NCI-H1417 treated with DMSO at 0.1 percent for 48 hours (cell line): ENCODE measurements around the gene LPAR1.
"Not testable (repeated sequence)": the region's sequence is repeated elsewhere in the genome, so short reads cannot be mapped to it uniquely, and the experiment has no call there.

Experiments
- DNase-seq: peaks from one replicate; lab custom pipeline; 2025; lab: John Stamatoyannopoulos, UW

LPAR1 gene, protein sequence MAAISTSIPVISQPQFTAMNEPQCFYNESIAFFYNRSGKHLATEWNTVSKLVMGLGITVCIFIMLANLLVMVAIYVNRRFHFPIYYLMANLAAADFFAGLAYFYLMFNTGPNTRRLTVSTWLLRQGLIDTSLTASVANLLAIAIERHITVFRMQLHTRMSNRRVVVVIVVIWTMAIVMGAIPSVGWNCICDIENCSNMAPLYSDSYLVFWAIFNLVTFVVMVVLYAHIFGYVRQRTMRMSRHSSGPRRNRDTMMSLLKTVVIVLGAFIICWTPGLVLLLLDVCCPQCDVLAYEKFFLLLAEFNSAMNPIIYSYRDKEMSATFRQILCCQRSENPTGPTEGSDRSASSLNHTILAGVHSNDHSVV

DNA sequence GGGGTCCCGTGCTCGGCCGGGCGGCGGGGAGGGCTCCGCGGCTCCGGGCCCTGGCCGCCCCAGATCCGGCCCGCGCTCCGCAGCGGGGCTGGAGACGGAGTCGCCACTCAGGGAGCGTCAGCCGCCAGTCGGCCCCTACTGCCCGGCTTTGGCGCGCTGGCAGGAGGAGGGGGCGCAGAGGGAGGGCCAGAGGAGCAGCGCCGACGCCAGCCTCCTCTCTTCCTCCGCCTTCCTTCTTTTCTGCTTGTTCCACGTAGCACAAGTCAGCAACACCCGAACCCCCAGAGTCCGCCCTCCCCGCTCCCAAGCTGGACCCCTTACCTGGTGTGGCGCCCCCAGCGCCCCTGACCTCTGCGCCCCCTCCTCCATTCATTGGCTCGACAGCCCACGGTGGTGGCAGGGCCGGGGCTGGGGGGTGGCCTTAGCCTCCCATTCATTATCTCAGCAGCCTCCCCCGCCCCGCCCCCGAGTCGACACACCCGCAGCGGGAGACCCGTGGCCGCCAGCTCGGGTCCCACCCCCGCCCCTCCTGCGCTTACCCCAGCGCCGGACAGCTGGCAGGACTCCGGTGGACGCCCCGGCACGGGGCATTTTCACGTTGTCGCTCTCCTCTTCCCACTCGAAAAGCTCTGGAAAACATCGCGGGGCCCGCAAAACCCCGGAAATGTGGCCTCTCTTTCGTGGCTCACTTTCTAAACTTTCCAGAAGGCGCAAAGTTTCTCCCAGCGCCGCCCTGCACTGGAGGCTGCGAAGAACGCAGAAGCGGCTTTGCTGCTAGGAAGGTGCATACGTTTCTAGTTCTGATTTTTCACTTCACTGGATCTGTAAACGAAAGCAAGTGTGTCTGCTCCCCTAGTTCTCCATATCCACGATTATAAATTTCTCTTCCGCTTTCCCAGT is at the start of gene LPAR1:
Gene LPAR1, minus strand, starts transcription at position 140 of the 900 bp plus-strand sequence. CDS start 66,353 bp downstream, outside the sequence.
- no peak for DNase-seq

DNA sequence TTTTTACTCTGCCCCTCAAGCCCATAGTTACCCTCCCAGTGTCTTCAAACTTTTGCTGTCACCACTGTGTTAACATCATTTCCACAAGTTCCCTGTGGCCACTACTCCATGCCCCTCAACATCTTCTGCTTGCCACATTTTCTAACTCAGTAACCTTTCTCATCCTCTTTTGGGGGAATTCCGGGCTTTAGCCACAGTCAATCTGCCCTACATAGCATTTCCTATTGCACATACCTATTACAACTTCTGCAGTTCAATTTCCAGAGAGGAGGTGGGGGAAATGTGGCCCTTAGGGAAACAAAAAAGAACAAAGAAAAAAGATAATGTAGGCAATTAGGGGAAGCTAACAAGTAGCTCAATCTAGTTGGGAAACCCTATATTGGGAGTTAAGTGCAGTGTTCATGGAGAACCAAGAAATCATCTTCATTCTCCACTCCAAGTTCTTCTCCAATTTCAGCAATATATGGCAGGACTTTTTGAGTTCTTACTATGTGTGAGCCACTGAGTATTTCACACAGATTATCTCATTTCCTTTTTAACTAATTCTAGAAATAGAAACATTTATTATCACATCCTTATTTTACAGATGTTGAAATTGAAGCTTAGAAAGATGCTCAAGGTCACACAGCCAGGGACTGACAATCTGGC is 40.2 kb upstream of the LPAR1 start:
- no peak for DNase-seq

DNA sequence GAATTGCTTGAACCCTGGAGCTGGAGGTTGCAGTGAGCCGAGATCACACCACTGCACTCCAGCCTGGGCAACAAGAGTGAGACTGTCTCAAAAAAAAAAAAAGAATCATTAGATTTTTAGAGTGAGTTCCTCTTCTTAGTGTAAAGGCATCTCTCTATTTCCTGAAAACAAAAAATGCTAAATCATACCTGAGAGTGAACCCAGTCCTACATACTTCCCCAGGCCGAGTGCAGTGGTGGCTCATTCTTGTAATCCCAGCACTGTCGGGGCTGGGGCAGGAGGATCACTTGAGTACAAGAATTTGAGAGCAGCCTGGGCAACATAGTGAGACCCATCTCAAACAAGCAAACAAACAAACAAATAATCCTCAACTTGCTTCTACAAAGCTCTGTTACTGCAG is 38.2 kb upstream of the LPAR1 start:
- no peak for DNase-seq

DNA sequence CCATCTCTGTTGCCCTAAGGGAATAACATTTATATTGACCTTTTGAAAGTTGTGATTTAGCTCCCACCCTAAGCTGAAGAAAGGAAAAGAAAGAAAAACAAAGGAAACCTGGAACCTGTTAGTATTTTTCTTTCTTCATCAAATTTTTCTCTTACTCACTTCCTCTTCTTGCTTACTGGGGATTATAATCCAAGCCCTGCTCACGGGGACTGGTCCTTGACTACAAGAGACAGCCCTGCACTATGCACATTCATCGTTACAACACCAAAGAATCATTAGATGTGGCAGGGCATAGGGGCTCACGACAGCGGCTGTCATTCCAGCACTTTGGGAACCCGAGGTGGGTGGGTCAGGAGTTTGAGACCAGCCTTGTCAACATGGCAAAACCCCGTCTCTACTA is 37.8 kb upstream of the LPAR1 start:
- DNase-seq, result no peak

DNA sequence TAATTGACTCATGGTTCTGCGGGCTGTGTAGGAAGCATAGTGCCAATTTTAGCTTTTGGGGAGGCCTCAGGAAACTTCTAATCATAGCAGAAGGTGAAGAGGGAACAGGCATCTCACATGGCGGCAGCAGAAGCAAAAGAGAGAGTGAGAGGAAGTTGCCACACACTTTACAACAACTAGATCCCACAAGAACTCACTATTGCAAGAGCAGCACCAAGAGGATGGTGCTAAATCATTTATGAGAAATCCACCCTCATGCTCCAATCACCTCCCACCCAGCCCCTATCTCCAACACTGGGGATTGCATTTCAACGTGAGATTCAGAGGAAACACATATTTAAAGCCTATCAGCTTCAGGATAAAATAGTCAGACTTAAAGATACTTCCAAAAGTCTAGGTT is 36.1 kb upstream of the LPAR1 start:
- DNase-seq, result no peak

DNA sequence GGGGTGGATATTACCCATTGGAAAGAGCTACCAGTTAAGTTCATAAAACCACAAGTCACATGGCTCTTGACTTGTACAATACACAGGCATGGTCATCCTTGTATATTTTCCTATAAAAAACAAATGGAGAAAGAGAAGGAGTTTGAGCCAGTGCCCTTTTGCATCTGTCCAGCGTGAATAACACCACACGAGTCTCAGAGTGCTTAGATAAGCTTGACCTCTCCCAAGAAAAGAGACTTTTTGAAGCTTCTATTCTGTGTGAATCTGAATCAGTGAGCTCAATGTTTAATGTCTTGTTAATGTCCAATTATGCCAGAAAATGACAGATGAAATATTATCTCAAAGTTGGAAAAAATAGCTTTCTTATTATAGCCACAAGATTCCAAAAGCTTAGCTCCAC is 30.9 kb upstream of the LPAR1 start:
- no peak for DNase-seq

DNA sequence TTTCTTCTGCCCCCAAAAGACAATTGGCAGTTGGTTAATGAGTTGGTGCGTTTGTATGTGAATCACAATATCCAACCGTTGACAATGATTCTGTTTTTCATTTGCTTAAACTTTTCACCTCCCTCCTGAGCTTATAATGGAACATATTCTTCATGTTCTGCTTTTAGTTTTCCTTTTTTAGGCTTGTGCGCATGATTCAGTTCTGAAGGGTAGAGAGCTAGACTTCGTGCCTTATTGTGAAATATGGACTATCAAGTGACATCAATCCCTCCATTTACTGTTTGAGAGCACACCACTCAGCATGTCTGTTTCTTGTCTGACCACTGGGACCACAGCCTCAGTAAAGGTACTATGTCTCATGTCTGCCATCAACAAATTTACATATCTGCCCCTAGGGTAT is 30.5 kb upstream of the LPAR1 start:
- no peak for DNase-seq

DNA sequence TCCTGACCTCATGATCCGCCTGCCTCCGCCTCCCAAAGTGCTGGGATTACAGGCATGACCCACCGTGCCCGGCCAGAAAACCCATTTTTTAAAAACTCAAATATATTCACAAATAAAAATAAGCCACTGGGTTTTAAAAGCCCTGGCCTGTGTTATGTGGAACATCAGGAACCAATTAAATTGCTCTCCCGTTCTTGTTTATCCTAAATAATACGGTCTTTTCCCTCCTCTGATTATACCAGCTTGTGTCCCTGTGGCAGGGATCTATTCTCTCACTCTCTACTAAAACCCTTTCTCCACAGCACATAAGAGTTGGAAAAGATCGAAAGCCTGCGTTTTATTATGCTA is 30.1 kb upstream of the LPAR1 start:
- DNase-seq, result no peak

DNA sequence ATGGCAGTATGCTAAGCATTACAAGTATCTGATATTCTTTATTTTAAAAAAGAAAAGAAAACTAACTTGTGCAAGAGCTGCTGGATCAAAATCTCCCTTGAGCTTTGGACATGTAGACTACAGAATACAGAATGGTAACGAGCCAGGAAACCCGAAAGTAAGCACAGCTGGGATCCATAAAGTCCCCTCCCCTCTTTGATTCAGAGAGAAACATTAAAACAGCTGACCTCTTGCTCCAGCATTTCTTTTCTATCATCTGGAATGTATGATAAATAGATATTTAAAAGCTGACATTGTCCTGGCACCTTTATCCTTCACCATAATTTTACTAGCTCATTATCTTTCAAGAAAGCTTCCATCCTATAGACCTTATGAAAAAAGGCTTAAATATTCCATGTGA is 28.2 kb upstream of the LPAR1 start:
- DNase-seq, result no peak

DNA sequence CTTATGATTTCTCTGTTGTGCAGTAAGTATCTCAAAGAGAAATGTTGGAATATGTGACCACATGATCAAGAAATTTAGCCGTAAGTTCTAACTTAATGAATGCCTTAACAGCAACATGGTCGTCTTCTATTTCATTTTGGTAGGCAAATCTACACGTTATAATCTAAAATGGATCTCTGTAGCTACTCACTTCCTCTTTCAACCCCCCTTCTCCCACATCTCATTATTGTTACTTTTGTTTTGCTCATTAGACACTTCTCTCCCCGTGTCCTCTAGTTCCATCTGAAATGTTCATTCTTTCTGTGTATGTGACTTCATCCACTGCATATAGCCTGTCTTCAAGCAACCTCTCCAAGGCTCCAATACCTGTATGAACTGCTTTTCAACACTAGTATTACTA is 27.1 kb upstream of the LPAR1 start:
- DNase-seq, result no peak

DNA sequence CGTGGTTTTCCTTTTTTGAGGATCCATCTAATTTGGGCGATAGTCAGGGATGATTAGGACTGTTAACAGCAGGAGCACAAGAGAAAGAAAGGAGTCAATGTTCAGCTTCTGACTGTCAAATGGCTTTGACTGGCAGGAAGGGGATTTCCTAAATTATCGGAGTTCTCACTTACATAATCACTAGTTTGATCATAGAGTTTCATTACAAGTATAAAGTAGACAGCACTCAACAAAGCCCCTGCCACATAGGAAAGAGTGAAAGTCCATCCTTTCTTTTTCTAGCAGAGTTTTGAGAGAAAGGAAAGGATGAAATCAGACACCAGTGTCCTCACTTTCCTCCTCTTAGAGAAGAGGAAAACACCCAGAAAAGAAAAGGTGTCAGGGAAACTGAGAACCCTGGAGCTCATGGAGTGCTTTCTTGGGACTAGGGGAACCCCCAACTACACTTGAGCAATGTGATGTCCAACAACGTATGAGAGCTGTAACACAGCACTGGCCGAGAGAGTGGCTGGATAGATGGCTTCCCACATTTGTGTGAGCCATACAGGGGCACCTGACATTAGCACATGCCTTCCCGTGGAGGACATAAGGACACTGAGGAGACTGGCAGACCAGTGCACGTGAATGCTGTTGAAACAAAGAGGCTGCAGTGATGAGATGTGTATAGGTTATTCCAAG is 26.0 kb upstream of the LPAR1 start:
- DNase-seq, result no peak

DNA sequence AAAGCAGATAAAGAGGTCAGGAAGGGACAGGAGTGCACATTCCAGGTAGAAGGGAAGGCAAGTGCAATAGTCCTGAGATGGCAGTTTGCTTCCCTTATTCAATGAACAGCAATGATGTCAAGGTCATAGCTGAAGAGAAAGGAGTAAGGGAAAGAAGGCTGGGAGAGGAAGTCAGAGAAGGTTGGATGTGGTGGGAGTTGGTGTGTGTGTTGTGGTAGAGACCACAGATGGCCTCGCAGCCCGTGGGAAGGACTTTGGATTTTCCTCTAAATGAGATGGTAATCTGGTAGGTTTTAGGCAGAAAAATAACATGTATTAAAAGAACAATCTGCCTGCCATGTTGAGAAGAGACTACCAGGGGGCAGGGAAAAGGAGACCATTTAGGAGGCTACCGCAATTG is 25.1 kb upstream of the LPAR1 start:
- no peak for DNase-seq

DNA sequence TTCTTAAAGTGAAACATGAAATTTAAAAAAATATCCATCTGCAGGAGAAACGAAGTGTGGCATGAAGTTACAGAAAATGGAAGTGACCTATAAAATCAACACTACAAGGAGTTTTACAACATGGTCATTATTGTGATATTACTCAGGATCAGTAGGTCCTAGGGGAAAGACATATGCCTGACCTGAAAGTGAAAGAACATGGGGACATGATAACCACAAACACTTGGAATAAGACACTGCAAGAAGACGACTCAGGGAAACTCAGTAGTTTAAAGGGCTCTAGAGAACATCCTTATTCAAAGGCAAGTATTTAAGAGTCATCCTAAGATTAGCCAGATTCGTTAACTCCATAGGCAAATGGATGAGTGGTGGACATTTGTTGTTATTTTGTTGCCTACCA is 19.9 kb upstream of the LPAR1 start:
- DNase-seq, result no peak

DNA sequence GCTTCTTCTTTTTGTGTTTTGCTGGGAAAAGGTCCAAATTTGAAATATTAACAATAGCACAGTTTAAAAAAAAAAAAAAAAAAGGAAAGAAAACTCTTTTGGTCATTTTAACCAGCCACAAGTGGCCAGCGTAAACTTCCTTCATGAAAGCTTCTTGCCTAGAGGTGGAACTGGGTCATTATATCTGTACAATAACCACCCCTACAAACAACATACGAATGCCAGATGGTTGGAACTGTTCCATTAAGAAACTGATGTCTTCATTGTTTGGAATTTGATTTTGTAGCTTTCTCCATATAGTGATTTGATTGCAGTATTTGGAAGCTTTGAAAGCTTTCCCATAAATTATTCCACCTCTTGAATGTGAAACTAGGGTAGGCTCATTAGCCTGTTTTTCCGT is 18.3 kb upstream of the LPAR1 start:
- DNase-seq, result no peak

DNA sequence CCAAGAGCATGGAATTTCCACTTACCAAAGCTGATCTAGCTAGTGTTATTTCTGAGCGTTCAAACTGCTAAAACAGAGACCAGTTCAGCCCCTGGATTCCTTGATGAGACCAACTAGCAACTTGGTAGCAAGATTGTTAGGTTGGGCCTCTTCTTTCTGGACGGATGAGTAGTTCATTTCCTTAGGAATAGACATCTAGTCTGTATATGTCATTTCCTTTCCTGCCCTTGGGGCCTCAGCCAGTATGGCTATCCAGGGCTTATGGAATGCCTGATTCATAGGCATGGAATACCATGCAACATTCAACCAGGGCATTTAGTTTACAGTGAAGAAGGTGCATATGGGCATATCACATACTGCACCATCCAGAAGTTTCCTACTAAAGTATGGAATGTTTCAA is 14.5 kb upstream of the LPAR1 start:
- DNase-seq, result no peak

DNA sequence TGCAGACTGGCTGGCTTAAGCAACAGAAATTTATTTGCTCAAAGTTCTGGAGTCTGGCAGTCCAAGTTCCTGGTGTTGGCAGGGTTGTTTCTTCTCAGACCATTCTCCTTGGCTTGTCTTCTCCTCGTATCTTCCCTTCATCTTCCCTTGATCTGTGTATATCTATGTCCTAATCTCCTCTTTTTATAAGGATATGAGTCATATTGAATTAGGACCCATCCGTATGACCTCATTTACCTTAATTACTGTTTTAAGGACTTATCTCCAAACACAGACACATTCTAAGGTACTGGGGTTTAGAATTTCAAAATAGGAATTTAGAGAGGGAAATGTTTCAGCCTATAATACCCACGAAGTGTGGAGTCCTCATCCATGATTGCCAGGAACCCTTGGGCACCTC is 13.1 kb upstream of the LPAR1 start:
- DNase-seq, result no peak

DNA sequence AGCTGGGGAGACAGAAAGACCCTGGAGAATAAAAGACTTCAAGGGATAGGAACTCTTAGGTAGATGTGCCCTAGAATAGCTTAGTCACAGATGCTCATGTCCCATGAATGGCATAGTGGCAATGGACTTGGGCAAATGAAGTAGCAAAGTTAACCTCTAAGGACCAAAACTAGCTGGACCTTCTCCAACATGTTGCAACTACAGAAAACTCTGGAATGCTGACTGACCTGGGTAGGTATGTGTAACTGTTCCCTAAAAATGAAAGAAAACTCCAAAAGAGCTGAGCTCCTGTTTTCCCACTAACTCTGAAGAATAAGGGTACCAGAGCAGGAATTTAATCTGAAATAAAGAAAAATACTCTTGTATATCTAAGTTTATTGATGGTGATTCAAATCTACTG is 12.5 kb upstream of the LPAR1 start:
- DNase-seq, result no peak

DNA sequence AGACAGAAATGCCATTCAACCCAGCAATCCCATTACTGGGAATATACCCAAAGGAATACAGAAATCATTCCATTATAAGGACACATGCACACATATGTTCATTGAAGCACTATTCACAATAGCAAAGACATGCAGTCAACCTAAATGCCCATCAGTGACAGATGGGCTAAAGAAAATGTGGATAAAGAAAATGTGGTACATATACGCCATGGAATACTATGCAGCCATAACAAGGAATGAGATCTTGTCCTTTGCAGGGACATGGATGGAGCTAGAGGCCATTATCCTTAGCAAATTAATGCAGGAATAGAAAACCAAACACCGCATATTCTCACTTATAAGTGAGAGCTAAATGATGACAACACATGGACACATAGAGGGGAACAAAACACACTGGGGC is 9.0 kb upstream of the LPAR1 start:
- DNase-seq, result not testable (repeated sequence)

DNA sequence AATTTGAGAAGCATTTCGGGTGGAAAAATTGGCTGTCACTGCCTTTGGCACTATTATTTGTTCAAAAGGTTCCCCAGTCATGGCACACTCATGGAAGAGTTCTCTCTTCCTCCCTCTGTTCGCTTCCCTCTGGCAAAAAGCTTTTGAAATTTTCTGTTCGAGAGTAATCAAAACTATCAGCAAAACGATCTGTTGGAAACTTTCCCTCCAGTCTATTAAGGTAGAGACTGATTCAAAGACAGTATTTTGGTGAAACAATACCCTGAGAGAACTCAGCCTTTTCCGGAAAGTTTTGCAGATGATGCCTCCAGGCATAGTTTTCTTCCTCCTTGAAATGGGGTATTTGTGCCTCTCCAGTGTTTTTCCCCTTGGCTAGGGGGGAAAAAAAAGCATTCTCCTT is 3.6 kb upstream of the LPAR1 start:
- no peak for DNase-seq

DNA sequence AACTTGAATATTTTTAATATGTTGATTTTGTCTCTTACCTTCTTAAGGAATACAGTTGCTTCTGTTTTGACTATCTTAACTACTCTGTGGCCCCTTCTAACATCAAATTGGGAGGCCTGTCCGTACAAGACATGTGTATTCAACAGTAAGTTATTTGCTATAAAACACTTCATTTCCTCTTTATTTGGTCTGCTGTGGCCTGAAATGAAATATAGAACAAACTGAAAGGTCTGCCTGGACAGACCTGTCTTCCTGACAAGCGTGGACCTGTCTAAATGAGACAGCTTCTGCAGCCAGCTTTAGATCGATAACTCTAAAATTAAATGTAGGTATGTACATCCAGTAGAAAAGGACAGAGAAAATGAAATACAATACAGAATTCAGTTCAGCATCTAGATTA is 2.2 kb upstream of the LPAR1 start:
- DNase-seq, result no peak

DNA sequence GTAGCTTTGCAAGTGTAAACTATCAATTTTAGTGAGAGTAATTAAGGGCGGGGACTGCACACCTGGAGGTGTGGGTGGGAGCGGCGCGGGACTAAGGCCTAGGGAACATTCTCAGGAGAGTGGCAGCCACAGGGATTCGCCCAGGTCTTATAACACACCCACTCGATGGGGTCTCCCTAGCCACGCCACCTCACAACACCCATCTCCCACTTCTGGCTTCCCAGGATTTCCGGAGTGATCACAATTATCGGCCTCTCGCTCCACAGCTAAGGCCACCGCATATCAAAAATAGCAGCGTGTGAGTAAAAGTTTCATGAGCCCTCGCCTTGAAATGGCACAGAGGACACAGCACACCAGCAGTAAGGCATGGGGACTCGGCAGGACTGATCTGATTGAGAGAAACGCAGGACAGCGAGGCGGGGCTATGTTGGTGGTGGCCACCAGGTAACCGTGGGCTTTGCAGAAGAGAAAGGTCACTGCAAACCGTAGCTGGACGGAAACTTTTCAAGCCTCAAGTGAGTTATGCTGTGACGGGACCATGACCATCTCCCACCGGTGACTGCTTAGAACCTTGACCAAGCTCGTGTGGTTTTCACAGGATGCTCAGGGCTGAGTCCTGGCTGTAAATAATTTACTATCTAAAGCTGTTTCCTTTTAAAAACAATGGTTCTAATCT is 1.1 kb upstream of the LPAR1 start:
- DNase-seq, result no peak
